Neuronal stem cell (in vitro differentiated cells): ENCODE results near the gene WWOX.

Experiments used
- DNase-seq: peaks from one replicate; pipeline ENCODE4 v3.0.0-alpha.2; 2013; ENCODE audit warnings: low spot score
- H2AFZ ChIP-seq: one replicate; pipeline ENCODE4 v1.6.1; 2013; ENCODE audit warnings: mild to moderate bottlenecking, low read length, inconsistent platforms
- H2AK5ac ChIP-seq: 2 replicates; pipeline ENCODE4 v1.6.1; 2013; ENCODE audit warnings: low read depth, mild to moderate bottlenecking, inconsistent platforms, low read length, moderate library complexity, mixed read lengths
- H2BK120ac ChIP-seq: 2 replicates; pipeline ENCODE4 v1.6.1; 2013; ENCODE audit warnings: low read depth, mild to moderate bottlenecking, inconsistent platforms, low read length, moderate library complexity, mixed read lengths
- H2BK12ac ChIP-seq: one replicate; pipeline ENCODE4 v1.6.1; 2013; ENCODE audit warnings: low read length, inconsistent platforms
- H2BK15ac ChIP-seq: 2 replicates; pipeline ENCODE4 v1.6.1; 2013; ENCODE audit warnings: mild to moderate bottlenecking, low read length, inconsistent platforms, mixed read lengths
- H2BK5ac ChIP-seq: one replicate; pipeline ENCODE4 v1.6.1; 2013; ENCODE audit warnings: inconsistent platforms, mild to moderate bottlenecking, low read length, moderate library complexity
- H3K14ac ChIP-seq: one replicate; pipeline ENCODE4 v1.6.1; 2013; ENCODE audit warnings: low read length, inconsistent platforms
- H3K18ac ChIP-seq: 2 replicates; pipeline ENCODE4 v1.6.1; 2013; ENCODE audit warnings: low read length, inconsistent platforms
- H3K23ac ChIP-seq: 2 replicates; pipeline ENCODE4 v1.6.1; 2013; ENCODE audit warnings: low read depth, mild to moderate bottlenecking, mixed read lengths, low read length, inconsistent platforms; ENCODE audit not compliant: poor library complexity
- H3K27ac ChIP-seq: replicated peaks from 3 replicates; pipeline ENCODE4 v1.5.1; 2013; ENCODE audit warnings: low read length, inconsistent platforms
- H3K27me3 ChIP-seq, 3 experiments: 2 replicates each; pipeline ENCODE4 v1.6.1; 2013; ENCODE audit warnings: low read length in 3 of 3, mild to moderate bottlenecking in 2 of 3, inconsistent platforms in 1 of 3, low read depth in 1 of 3, mixed read lengths in 1 of 3, moderate library complexity in 1 of 3; ENCODE audit not compliant: control insufficient read depth in 3 of 3, insufficient read depth in 3 of 3
- H3K36me3 ChIP-seq, 2 donors: replicated peaks in 1 of 2; 2 replicates each; pipeline ENCODE4 v1.6.1; 2013; ENCODE audit warnings: low read length in 2 of 2; ENCODE audit not compliant: control insufficient read depth in 2 of 2, insufficient read depth in 2 of 2
- H3K4ac ChIP-seq: 2 replicates; pipeline ENCODE4 v1.6.1; 2013; ENCODE audit warnings: inconsistent platforms, mild to moderate bottlenecking, low read length, moderate library complexity
- H3K4me1 ChIP-seq, 2 donors: 1 replicate in 1 of 2; 2 replicates in 1 of 2; pipeline ENCODE4 v1.6.1; 2013; ENCODE audit warnings: low read length in 2 of 2, low read depth in 1 of 2; ENCODE audit not compliant: control insufficient read depth in 2 of 2, insufficient read depth in 1 of 2
- H3K4me2 ChIP-seq: one replicate; pipeline ENCODE4 v1.6.1; 2013; ENCODE audit warnings: mild to moderate bottlenecking, low read length, inconsistent platforms; ENCODE audit not compliant: insufficient read depth, poor library complexity, severe bottlenecking
- H3K4me3 ChIP-seq, 2 donors: 2 replicates each; pipeline ENCODE4 v1.5.1; 2013; ENCODE audit warnings: low read length in 2 of 2, mild to moderate bottlenecking in 2 of 2, inconsistent platforms in 1 of 2, moderate library complexity in 1 of 2
- H3K79me1 ChIP-seq: one replicate; pipeline ENCODE4 v1.6.1; 2013; ENCODE audit warnings: low read depth, mild to moderate bottlenecking, inconsistent platforms, low read length, moderate library complexity
- H3K9ac ChIP-seq: one replicate; pipeline ENCODE4 v1.6.1; 2013; ENCODE audit warnings: mild to moderate bottlenecking, low read depth, low read length, inconsistent platforms; ENCODE audit not compliant: poor library complexity
- H3K9me3 ChIP-seq, 2 donors: replicated peaks in 1 of 2; 2 replicates each; pipeline versions ENCODE3 to v1.6.1; 2013; ENCODE audit warnings: low read length in 2 of 2, mild to moderate bottlenecking in 2 of 2, inconsistent platforms in 1 of 2, low read depth in 1 of 2, mixed read lengths in 1 of 2, moderate library complexity in 1 of 2; ENCODE audit not compliant: control insufficient read depth in 2 of 2, insufficient read depth in 1 of 2
- H4K8ac ChIP-seq: one replicate; pipeline ENCODE4 v1.6.1; 2013; ENCODE audit warnings: low read depth, mild to moderate bottlenecking, inconsistent platforms, low read length, moderate library complexity
- H4K91ac ChIP-seq: one replicate; pipeline ENCODE4 v1.6.1; 2013; ENCODE audit warnings: low read length, low read depth, mild to moderate bottlenecking, inconsistent platforms; ENCODE audit not compliant: poor library complexity
- WGBS, 2 donors: extraction: QIAGEN DNeasy Blood & Tissue Kit; methylation state at CpG; one replicate each; pipeline ENCODE4 v1.1.7; 2013; ENCODE audit warnings: missing lambda C conversion rate in 2 of 2, mixed read lengths in 1 of 2; ENCODE audit not compliant: insufficient read length in 2 of 2, insufficient replicate concordance in 1 of 2; ENCODE audit errors: extremely low coverage in 2 of 2; 5-methylcytosine and 5-hydroxymethylcytosine counted together

WWOX gene

DNA sequence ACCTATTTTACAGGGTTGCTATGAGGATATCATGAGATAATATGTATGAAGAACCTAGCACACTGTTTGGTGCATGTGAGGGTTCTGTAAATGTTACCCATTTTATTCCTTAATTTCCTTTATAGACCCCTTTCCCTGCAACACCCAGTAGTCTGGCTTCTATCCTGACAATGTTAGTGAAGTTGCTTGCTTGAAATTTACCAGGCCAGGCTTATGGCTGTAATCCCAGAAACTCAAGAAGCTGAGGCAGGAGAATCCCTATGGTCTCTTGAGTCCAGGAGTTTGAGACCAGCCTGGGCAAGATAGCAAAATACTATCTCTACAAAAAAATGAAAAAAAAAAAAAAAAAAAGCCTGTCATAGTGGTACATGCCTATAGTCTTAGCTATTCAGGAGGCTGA is 779.1 kb downstream of the WWOX start:
- Histone ChIP-seq H2AK5ac (no peak overlapping the region), H3K36me3 (no peaks in the 10 kb centered on the region), H3K14ac (no peak overlapping the region), H2BK120ac (no peak overlapping the region), H3K23ac (no peak overlapping the region), H2BK12ac (no peak overlapping the region), H3K4me2 (no peak overlapping the region), H3K9me3 (no peaks in the 10 kb centered on the region), H4K91ac (no peak overlapping the region), H3K27ac (no peak overlapping the region), H2AFZ (no peak overlapping the region), H3K9ac (no peak overlapping the region), H3K4me3 (no peak overlapping the region), H4K8ac (no peak overlapping the region), H3K18ac (no peak overlapping the region), H3K27me3 (no peaks in the 10 kb centered on the region), H2BK15ac (no peak overlapping the region), H2BK5ac (no peak overlapping the region), H3K79me1 (no peaks in the 10 kb centered on the region), H3K4me1 (peaks cover 0 to 9% of the 10 kb centered on the region in 2 donors), H3K4ac (no peak overlapping the region)
- no peak for DNase-seq

DNA sequence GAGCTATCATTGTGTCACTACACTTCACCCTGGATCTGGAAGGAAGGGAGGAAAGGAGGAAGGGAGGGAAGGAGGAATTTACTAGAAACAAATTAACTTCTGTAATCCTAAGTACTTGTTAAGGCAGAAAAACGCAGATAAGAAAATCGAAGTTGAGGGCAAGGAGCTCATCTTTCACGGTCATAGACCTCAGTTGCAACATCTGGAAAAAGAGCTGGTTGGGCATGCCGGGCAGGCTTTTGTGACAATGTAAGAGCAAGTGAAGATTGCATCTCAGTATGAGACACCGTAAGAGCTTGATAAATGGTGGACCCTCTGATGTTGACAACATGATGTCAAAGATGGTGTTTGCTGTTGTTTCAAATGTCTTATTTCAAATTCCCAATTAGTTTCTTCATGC is 779.6 kb downstream of the WWOX start:
- Histone ChIP-seq H3K9ac (no peak overlapping the region), H2BK15ac (no peak overlapping the region), H3K36me3 (no peaks in the 10 kb centered on the region), H3K14ac (no peak overlapping the region), H3K23ac (no peak overlapping the region), H2AFZ (no peak overlapping the region), H4K8ac (no peak overlapping the region), H3K79me1 (no peaks in the 10 kb centered on the region), H3K4me1 (peaks cover 0 to 9% of the 10 kb centered on the region in 2 donors), H3K9me3 (no peaks in the 10 kb centered on the region), H3K4me2 (no peak overlapping the region), H3K27me3 (no peaks in the 10 kb centered on the region), H2BK5ac (no peak overlapping the region), H2BK12ac (no peak overlapping the region), H4K91ac (no peak overlapping the region), H3K4ac (no peak overlapping the region), H3K27ac (no peak overlapping the region), H3K18ac (no peak overlapping the region), H2BK120ac (no peak overlapping the region), H3K4me3 (no peak overlapping the region), H2AK5ac (no peak overlapping the region)
- WGBS, 2 donors: no CpG with 5 or more reads among the region's 5 CpGs
- DNase-seq: no peak

DNA sequence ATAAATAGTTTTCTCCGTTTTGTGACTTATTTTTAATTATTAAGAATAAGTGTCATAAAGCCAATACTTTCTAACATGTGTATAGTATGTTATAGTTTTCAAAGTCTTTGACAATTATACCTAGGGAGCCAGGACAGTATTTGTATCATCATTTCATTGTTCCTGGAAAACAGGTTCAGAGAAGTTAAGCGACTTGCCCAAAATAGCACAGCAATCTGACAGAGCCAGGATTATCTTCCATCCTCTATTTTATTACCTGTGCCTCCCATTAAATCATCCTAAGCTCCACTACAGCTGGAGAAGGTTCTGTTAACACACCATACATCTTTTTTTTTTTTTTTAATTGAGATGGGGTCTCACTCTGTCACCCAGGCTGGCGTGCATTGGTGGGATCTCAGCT is 782.7 kb downstream of the WWOX start:
- no peak overlapping the region for H4K91ac ChIP-seq
- WGBS, 2 donors: no CpG with 5 or more reads among the region's 3 CpGs

DNA sequence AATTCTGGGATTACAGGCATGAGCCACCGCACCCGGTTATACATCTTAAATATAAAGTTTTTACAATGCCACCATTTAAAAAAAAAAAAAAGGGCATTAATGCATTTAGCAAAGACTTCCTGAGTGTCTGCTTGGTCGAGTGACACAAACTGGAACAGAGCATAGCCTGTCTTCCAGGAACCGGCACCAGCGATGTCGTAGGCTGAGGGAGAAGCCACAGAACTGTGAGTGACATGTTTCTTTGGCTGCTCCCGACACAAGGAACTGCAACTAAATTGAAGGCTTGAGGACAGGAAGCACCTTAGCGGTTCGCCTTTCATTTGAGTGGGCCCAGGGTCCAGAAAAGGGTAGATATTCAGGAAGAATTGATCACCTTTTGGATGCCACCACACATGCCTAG is 783.3 kb downstream of the WWOX start:
- Histone ChIP-seq H2BK12ac (no peak overlapping the region), H4K8ac (no peak overlapping the region), H3K4me2 (no peak overlapping the region), H4K91ac (no peak overlapping the region), H3K9ac (no peak overlapping the region), H3K18ac (no peak overlapping the region), H2AK5ac (no peak overlapping the region), H3K79me1 (no peaks in the 10 kb centered on the region), H3K36me3 (no peaks in the 10 kb centered on the region), H2BK5ac (no peak overlapping the region), H2AFZ (no peak overlapping the region), H3K23ac (no peak overlapping the region), H3K9me3 (no peaks in the 10 kb centered on the region), H3K4me1 (no peaks in the 10 kb centered on the region), H3K4ac (no peak overlapping the region), H3K14ac (no peak overlapping the region), H3K4me3 (no peak overlapping the region), H3K27me3 (no peaks in the 10 kb centered on the region), H2BK120ac (no peak overlapping the region), H2BK15ac (no peak overlapping the region), H3K27ac (no peak overlapping the region)
- no peak for DNase-seq
- no CpG with 5 or more reads among the region's 9 CpGs for WGBS, 2 donors

More for the DNA sequence above, 782.7 kb downstream of the WWOX start:
- Histone ChIP-seq H3K4ac (no peak overlapping the region), H3K23ac (no peak overlapping the region), H3K27ac (no peak overlapping the region), H3K18ac (no peak overlapping the region), H3K9ac (no peak overlapping the region), H3K4me3 (no peak overlapping the region), H2BK5ac (no peak overlapping the region), H3K4me2 (no peak overlapping the region), H3K79me1 (no peaks in the 10 kb centered on the region), H3K4me1 (peaks cover 0 to 2% of the 10 kb centered on the region in 2 donors), H2AK5ac (no peak overlapping the region), H2BK120ac (no peak overlapping the region), H2BK15ac (no peak overlapping the region), H3K27me3 (no peaks in the 10 kb centered on the region), H2BK12ac (no peak overlapping the region), H3K9me3 (no peaks in the 10 kb centered on the region), H3K14ac (no peak overlapping the region), H4K8ac (no peak overlapping the region), H2AFZ (no peak overlapping the region), H3K36me3 (no peaks in the 10 kb centered on the region)
- no peak for DNase-seq
